HG03175 (cell line): ENCODE data around the gene OAF.
"Not testable (repeated sequence)": the region's sequence is repeated elsewhere in the genome, so short reads cannot be mapped to it uniquely, and the experiment has no call there.

Source experiments
- ATAC-seq: cut with Tn5 transposase; IDR thresholded peaks from one replicate; pipeline ENCODE4 v1.9.1; 2021; ENCODE audit warnings: mild to moderate bottlenecking, moderate library complexity; ENCODE audit not compliant: unreplicated experiment

OAF gene

GRCh38 chr11:120210626-120211521 lies at the start of gene OAF:
TSS of gene OAF (plus strand) at chr11:120211032. CDS start at chr11:120211280, 248 bp downstream.
- ATAC-seq = peak; percentile 82

DNA sequence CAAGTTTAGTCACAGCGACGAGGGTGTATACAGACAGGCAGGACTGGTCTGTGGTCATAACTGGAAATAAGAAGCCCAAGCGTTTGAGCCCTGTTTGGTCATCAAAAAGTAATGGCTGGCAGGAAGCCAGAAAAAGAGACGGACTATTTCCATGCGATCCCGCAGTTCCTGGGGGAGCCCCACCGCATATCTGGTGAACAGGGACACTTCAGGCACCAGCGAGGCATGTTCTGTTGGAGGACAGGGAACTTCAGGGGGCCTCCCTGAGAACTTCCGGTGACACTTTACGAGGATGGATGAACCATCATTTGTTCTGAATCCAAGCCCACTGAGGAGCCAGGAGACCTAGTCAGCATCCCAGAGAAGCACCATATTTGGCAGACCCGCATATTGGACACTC lies 43.2 kb upstream of the OAF start:
- no peak for ATAC-seq

DNA sequence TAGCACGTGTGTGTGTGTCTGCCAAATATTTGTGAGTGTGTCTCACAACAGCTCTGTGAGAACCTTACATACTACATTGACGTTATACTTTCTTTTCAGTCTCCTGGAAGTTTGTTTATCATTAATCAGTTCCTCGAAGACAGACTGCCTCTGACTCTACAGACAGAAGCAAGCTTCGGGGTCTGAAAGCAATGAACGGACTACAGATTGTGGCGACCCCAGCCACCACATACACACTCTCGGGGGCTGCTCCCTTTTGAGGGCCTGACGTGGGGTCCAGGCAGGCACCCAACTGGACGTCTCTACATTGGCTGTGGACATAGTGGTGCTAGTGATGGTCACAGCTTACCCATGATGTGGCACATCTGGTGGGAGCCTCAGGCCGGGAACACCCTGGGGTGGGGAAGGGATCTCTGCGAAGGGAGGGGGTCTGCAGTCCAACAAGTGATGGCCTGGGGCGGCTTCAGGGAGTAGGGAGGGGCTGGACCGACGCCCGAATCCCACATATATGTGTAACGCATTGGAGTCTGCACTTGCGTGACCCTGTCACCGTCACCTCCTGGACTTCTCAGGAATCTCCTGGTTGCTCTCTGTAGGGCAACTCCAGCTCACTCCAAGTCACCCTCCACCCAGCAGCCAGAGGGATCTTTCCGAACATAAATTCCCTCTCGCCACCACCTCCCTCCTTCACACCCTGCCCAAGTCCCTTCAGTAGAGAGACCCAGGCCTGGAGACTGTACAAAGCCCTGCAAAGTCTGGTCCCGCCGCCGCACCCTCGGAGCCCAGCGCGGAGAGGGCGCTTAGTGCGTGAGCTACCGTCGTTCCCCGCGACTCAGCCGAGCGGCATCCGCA lies 42.5 kb upstream of the OAF start:
- ATAC-seq = no peak

- no peak for ATAC-seq
Measured at GRCh38 chr11:120168960-120169681, 41.7 kb upstream of the OAF start.

- no peak for ATAC-seq
Measured at GRCh38 chr11:120169981-120170698, 40.7 kb upstream of the OAF start.

- ATAC-seq = no peak
Measured at GRCh38 chr11:120170741-120171261, 40.0 kb upstream of the OAF start.

DNA sequence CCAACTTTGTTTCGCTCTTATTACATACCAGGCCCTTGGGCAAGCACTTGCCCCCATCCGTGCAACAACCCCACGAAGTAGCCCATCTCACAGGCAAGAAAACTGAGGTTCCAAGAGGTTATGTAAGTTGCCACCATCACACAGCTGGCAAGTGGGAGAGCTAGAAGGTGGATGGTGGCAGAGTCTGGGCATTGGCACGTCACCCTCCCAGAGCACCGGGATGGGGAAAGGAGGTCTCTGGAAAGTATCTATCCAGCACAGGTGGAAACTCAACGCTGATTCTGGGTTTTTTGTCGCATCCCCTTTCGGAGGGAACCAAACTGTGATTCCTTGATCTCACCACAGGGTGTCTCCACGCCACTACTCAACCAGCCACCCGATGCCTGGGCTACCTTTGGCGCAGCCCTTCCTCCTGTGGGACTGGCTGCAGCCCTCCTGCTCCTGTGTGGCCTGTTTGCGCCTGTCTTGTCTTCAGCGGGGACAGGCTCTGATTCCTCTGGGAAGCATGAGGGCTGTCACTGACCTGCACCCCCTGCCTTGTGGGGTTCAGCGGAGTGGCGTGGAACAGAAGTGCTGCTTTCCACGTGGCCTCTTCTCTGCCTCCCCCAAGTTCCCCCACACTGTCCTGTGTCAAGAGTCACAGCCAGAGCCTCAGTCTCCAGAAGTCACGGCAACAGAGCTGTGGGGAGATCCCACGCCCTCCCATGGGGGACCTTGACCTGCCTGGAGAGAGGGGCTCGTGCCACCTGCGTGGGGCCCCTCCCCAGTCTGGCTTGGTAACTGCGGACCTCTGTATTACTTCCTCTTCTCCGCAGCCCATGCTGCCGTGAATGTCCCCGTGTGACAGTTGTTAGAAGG lies 38.5 kb upstream of the OAF start:
- ATAC-seq = peak; percentile 61

- no peak for ATAC-seq
Measured at GRCh38 chr11:120173019-120173705, 37.7 kb upstream of the OAF start.

DNA sequence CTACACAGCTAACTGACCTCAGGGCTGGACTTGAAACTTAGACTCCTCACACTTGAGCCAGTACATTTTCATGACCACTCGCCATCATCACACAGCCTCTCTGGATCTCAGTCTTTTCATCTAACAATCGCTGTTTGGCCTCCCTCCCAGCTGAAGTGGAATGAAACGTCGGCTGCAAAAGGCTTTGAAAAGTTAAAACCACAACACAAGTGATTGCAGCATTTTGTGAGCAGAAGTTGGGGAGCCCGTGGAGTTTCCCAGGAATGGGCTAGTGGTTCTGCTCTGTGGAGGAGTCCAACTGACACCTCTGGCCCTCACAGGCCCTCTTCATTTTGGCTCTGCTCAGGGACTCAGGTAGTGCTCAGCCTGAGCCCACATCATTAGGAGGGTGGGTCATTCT lies 37.0 kb upstream of the OAF start:
- no peak for ATAC-seq

DNA sequence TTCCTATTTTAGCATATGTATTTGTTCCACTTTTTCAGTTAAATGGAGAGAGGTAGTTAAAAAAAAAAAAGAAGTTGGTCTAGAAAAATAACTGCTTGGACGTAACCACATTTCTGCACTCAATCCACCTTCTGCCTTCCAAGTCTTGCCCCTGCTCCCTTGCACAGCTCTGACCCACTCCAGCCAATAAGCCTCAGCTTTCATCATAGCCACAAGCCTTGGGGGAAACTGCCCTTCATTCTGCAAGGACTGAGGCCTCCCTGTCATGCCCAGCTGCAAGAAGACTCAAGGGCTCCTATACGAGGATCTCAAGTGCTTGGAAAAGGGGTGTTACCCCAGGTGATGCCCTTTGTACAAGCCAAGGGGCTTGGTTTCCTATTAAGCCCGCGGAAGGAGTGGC lies 36.0 kb upstream of the OAF start:
- no peak for ATAC-seq

DNA sequence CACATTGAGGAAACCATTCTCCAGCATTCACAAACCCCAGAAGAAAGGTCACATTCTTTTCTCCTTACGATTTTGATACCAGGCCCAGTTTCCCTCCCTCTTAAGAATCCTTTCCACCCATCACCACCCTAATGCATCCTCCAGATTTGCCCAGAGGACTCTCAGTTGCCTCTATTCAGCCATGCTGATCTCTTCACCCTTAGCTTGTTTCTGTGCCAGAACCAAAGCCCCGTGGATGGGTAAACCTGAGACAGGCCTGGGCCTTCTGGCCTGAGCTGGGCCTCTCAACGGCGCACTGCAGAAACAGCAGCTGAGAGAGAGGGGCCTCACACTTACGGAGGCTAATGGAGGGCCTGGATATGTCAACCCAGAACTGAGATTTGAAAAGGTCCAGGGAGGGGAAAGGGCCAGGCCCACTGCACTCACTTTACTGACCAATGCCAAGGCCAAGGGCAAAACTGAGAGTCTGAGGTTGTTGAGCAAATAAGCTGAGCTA lies 32.2 kb upstream of the OAF start:
- no peak for ATAC-seq

GRCh38 chr11:120179057-120179672 lies 31.7 kb upstream of the OAF start:
- no peak for ATAC-seq

GRCh38 chr11:120180063-120180462 lies 30.8 kb upstream of the OAF start:
- not testable (repeated sequence) for ATAC-seq

DNA sequence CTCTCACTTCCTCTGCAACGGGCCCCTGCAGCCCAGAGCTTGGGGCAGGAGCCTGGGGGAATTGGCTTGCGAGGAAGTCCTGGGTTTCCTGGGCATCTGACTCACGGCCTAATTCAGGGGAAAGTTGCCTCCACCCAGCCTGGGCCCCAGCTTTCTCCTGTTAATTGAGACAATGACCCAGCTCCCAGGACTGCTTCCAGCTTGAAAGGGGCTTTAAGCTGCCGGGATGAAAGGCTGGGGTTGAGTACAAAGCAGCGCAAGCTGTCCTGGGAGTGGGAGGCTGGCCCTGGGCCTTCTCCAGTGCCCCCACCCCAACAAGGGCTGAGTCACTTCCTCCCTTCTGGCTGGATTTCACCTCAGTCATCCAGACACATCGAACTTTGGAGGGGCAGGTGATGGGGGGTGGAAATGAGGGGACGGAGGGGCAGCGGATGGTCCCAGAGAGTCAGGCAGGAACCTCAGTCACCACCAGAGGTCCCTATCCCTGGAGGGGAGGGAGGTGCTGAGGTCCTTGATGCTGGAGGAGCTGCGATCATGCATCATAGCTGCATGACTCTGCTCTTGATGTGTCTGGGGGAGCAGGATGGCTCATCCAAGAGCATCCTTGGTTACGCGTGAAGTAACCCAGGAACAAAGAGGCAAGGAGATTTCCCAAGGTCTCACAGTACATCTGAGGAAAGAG lies 30.1 kb upstream of the OAF start:
- no peak for ATAC-seq

- ATAC-seq = no peak
Measured at GRCh38 chr11:120181376-120181975, 29.4 kb upstream of the OAF start.

GRCh38 chr11:120182372-120182771 lies 28.5 kb upstream of the OAF start:
- no peak for ATAC-seq

GRCh38 chr11:120182790-120183491 lies 27.9 kb upstream of the OAF start:
- ATAC-seq = no peak
